Muscle of leg (tissue), 11 donors: ENCODE measurements around the gene TAF1C. TPM values are rescaled to one million over a fixed set of nuclear protein-coding genes. Genes with fewer than 3 reads are reported as not detected.
A peak's percentile ranks its signal among the peaks of the same experiment; 100 is the strongest.

ENCODE experiments used
- DNase-seq: peaks from one replicate; pipeline ENCODE4 v3.0.0; 2013
- H3K27ac ChIP-seq: one replicate; pipeline ENCODE4 v1.5.1; 2013; ENCODE audit warnings: mild to moderate bottlenecking, low read length, control low read depth
- H3K27me3 ChIP-seq: one replicate; pipeline ENCODE4 v1.6.1; 2013; ENCODE audit warnings: low read length; ENCODE audit not compliant: control insufficient read depth, insufficient read depth
- H3K36me3 ChIP-seq: one replicate; pipeline ENCODE4 v1.6.1; 2013; ENCODE audit warnings: low read length; ENCODE audit not compliant: control insufficient read depth, insufficient read depth
- H3K4me1 ChIP-seq: one replicate; pipeline ENCODE4 v1.6.1; 2013; ENCODE audit warnings: low read length; ENCODE audit not compliant: control insufficient read depth, insufficient read depth
- H3K4me3 ChIP-seq: one replicate; pipeline ENCODE4 v1.5.1; 2013; ENCODE audit warnings: low read length, control low read depth
- H3K9me3 ChIP-seq: replicated peaks from 2 replicates; pipeline ENCODE4 v1.6.1; 2013; ENCODE audit warnings: low read depth, low read length; ENCODE audit not compliant: control insufficient read depth
- WGBS: methylation state at CpG from one replicate; pipeline ENCODE4 v1.1.5; 2013; ENCODE audit warnings: missing lambda C conversion rate; ENCODE audit not compliant: insufficient coverage; 5-methylcytosine and 5-hydroxymethylcytosine counted together
- polyA plus RNA-seq, 8 donors: library from polyadenylated mRNA; unstranded; fragments of 120-200 nt; gene quantifications; one replicate each; pipeline versions ENCODE4 v1.2.1 to v1.2.3, GENCODE V29; 2013; ENCODE audit warnings: inconsistent platforms in 1 of 8, low replicate concordance in 1 of 8; ENCODE audit not compliant: insufficient read length in 8 of 8, insufficient read depth in 1 of 8
- total RNA-seq: library from RNA; stranded (reverse); fragments of 120-200 nt; gene quantifications from one replicate; pipeline ENCODE4 v1.2.4, GENCODE V29; 2013

The TAF1C gene
- total and polyA plus RNA-seq, 9 donors, result 18.3 to 38.0 (median 23.8) TPM

- 83% methylated on average over 2 of the region's 3 CpGs for WGBS
- no peaks in the 10 kb centered on the region for H3K36me3 ChIP-seq
- no peaks in the 10 kb centered on the region for H3K9me3 ChIP-seq
- H3K27ac ChIP-seq, result no peak overlapping the region
- H3K4me1 ChIP-seq, result no peaks in the 10 kb centered on the region
- no peak for DNase-seq
- H3K4me3 ChIP-seq, result no peak overlapping the region
- peaks cover 10% of the 10 kb centered on the region for H3K27me3 ChIP-seq
Measured at GRCh38 chr16:84150926-84151325, 35.9 kb downstream of the TAF1C start.

- peak; percentile 94 for DNase-seq
- H3K27ac ChIP-seq, result peak within 1 kb of the TSS; percentile 7
- no peaks in the 10 kb centered on the region for H3K36me3 ChIP-seq
- peak within 1 kb of the TSS; percentile 76 for H3K4me3 ChIP-seq
- H3K27me3 ChIP-seq, result peaks cover 8% of the 10 kb centered on the region
- WGBS, result 0% methylated on average over 81 of the region's 89 CpGs
- H3K4me1 ChIP-seq, result peaks cover 8% of the 10 kb centered on the region
- H3K9me3 ChIP-seq, result no peaks in the 10 kb centered on the region
Measured at GRCh38 chr16:84144859-84145639, 41.8 kb downstream of the TAF1C start, which contains the start of the genes DNAAF1 and HSDL1. DNAAF1 (plus strand) TSS chr16:84145308; CDS start chr16:84145441, 133 bp downstream. HSDL1 (minus strand) TSS chr16:84145177; CDS start chr16:84131321, 13,856 bp downstream.

GRCh38 chr16:84144209-84144858 lies 42.5 kb downstream of the TAF1C start:
- Histone ChIP-seq H3K9me3 (no peaks in the 10 kb centered on the region), H3K4me1 (peaks cover 8% of the 10 kb centered on the region), H3K27me3 (peaks cover 8% of the 10 kb centered on the region), H3K4me3 (peak overlapping the region; percentile 76), H3K36me3 (no peaks in the 10 kb centered on the region), H3K27ac (peak overlapping the region; percentile 7)
- under 1% methylated on average over 21 of the region's 39 CpGs for WGBS
- DNase-seq, result peak; percentile 31

GRCh38 chr16:84143784-84144199 lies 43.1 kb downstream of the TAF1C start:
- WGBS, result no CpG with 5 or more reads among the region's 13 CpGs
- no peak overlapping the region for H3K27ac ChIP-seq
- no peak for DNase-seq

GRCh38 chr16:84143081-84143480 lies 43.8 kb downstream of the TAF1C start:
- Histone ChIP-seq H3K27ac (no peak overlapping the region), H3K4me1 (peaks cover 12% of the 10 kb centered on the region), H3K27me3 (peaks cover 6% of the 10 kb centered on the region), H3K4me3 (no peak overlapping the region), H3K36me3 (no peaks in the 10 kb centered on the region), H3K9me3 (no peaks in the 10 kb centered on the region)
- no peak for DNase-seq
- no CpG with 5 or more reads among the region's 1 CpG for WGBS

More at GRCh38 chr16:84143784-84144199, 43.1 kb downstream of the TAF1C start:
- Histone ChIP-seq H3K4me1 (peaks cover 12% of the 10 kb centered on the region), H3K36me3 (no peaks in the 10 kb centered on the region), H3K9me3 (no peaks in the 10 kb centered on the region), H3K4me3 (peak overlapping the region; percentile 76), H3K27me3 (peaks cover 8% of the 10 kb centered on the region)

- no peak for DNase-seq
- Histone ChIP-seq H3K27me3 (peaks cover 1% of the 10 kb centered on the region), H3K4me3 (no peak overlapping the region), H3K36me3 (no peaks in the 10 kb centered on the region), H3K4me1 (peaks cover 12% of the 10 kb centered on the region), H3K9me3 (no peaks in the 10 kb centered on the region), H3K27ac (no peak overlapping the region)
- WGBS, result 50% methylated on average over 9 of the region's 13 CpGs
Measured at GRCh38 chr16:84141143-84141670, 45.6 kb downstream of the TAF1C start.

GRCh38 chr16:84139628-84140258 lies 47.1 kb downstream of the TAF1C start:
- Histone ChIP-seq H3K9me3 (no peaks in the 10 kb centered on the region), H3K4me3 (no peak overlapping the region), H3K4me1 (peaks cover 8% of the 10 kb centered on the region), H3K27ac (no peak overlapping the region), H3K36me3 (no peaks in the 10 kb centered on the region), H3K27me3 (no peaks in the 10 kb centered on the region)
- 76% methylated on average over 2 of the region's 6 CpGs for WGBS
- no peak for DNase-seq

GRCh38 chr16:84138824-84139627 lies 47.8 kb downstream of the TAF1C start:
- no peak overlapping the region for H3K4me3 ChIP-seq
- no peak overlapping the region for H3K27ac ChIP-seq
- H3K36me3 ChIP-seq, result no peaks in the 10 kb centered on the region
- H3K27me3 ChIP-seq, result no peaks in the 10 kb centered on the region
- 34% methylated on average over 10 of the region's 14 CpGs for WGBS
- H3K4me1 ChIP-seq, result peaks cover 4% of the 10 kb centered on the region
- DNase-seq, result peak; percentile 27
- H3K9me3 ChIP-seq, result no peaks in the 10 kb centered on the region

GRCh38 chr16:84138500-84138823 lies 48.4 kb downstream of the TAF1C start:
- Histone ChIP-seq H3K27me3 (no peaks in the 10 kb centered on the region), H3K36me3 (no peaks in the 10 kb centered on the region), H3K4me1 (peaks cover 4% of the 10 kb centered on the region), H3K9me3 (no peaks in the 10 kb centered on the region), H3K4me3 (no peak overlapping the region), H3K27ac (no peak overlapping the region)
- WGBS, result 33% methylated on average over 1 of the region's 2 CpGs
- DNase-seq, result no peak
